DOHH2 (cell line): Measurements from ENCODE around the gene TMC8.

Experiments
- H3F3A ChIP-seq: fragments of 200-600 bp; sonication (generic), shearing (Covaris generic); 2 replicates; pipeline ENCODE4 v1.6.0; 2016; ENCODE audit warnings: antibody characterized with exemption, mild to moderate bottlenecking; ENCODE audit not compliant: control insufficient read depth, insufficient read depth
- H3K27ac ChIP-seq: fragments of 200-600 bp; sonication (generic); 2 replicates; pipeline ENCODE4 v1.5.1; 2014; ENCODE audit warnings: low read depth, mild to moderate bottlenecking, low read length, moderate library complexity
- H3K27me3 ChIP-seq: fragments of 200-600 bp; sonication (generic); 2 replicates; pipeline ENCODE4 v1.6.1; 2014; ENCODE audit warnings: mild to moderate bottlenecking, low read length, mixed read lengths; ENCODE audit not compliant: control insufficient read depth
- H3K36me3 ChIP-seq: fragments of 200-600 bp; sonication (generic); 2 replicates; pipeline ENCODE4 v1.6.1; 2014; ENCODE audit warnings: mild to moderate bottlenecking, low read length, moderate library complexity, mixed read lengths; ENCODE audit not compliant: control insufficient read depth
- H3K4me1 ChIP-seq: fragments of 200-600 bp; sonication (generic); 2 replicates; pipeline ENCODE4 v1.6.1; 2014; ENCODE audit warnings: mild to moderate bottlenecking, low read length, mixed read lengths; ENCODE audit not compliant: control insufficient read depth
- H3K4me2 ChIP-seq: fragments of 200-600 bp; sonication (generic); 2 replicates; pipeline ENCODE4 v1.6.0; 2014; ENCODE audit warnings: mild to moderate bottlenecking, low read length, moderate library complexity
- H3K4me3 ChIP-seq: fragments of 200-600 bp; sonication (generic); 2 replicates; pipeline ENCODE4 v1.5.1; 2014; ENCODE audit warnings: mild to moderate bottlenecking, low read length, mixed read lengths
- H3K79me2 ChIP-seq: fragments of 200-600 bp; sonication (generic); 2 replicates; pipeline ENCODE4 v1.6.1; 2014; ENCODE audit warnings: mild to moderate bottlenecking, low read length, mixed read lengths; ENCODE audit not compliant: control insufficient read depth
- H3K9me2 ChIP-seq: fragments of 200-600 bp; sonication (generic); replicated peaks from 2 replicates; pipeline ENCODE4 v1.6.1; 2014; ENCODE audit warnings: mild to moderate bottlenecking, low read length, mixed read lengths; ENCODE audit not compliant: control insufficient read depth
- H3K9me3 ChIP-seq: fragments of 200-600 bp; sonication (generic); 2 replicates; pipeline ENCODE4 v1.6.1; 2014; ENCODE audit warnings: antibody characterized with exemption, low read length, mixed read lengths; ENCODE audit not compliant: control insufficient read depth, insufficient read depth
- H4K20me1 ChIP-seq: fragments of 200-600 bp; sonication (generic); 2 replicates; pipeline ENCODE4 v1.6.0; 2014; ENCODE audit warnings: low read depth, mild to moderate bottlenecking, antibody characterized with exemption, low read length, moderate library complexity; ENCODE audit not compliant: control insufficient read depth, insufficient read depth
- CTCF ChIP-seq: fragments of 200-600 bp; sonication (generic); IDR thresholded peaks from one replicate; pipeline ENCODE4 v1.5.1; 2014; ENCODE audit warnings: antibody characterized with exemption, mild to moderate bottlenecking, low read depth, low read length; ENCODE audit not compliant: poor library complexity, severe bottlenecking
- EZH2phosphoT487 ChIP-seq: fragments of 200-600 bp; sonication (generic); IDR thresholded peaks from 2 replicates; pipeline ENCODE4 v1.6.1; 2017; ENCODE audit warnings: borderline replicate concordance, mild to moderate bottlenecking, antibody characterized with exemption, low read length, moderate library complexity, mixed read lengths

TMC8 gene

GRCh38 chr17:78134899-78135385 lies 4.4 kb downstream of the TMC8 start:
- H3K36me3 ChIP-seq, result peaks cover 86% of the 10 kb centered on the region
- no peak overlapping the region for H3K27ac ChIP-seq
- H3K27me3 ChIP-seq, result no peaks in the 10 kb centered on the region
- H3K4me1 ChIP-seq, result peaks cover 70% of the 10 kb centered on the region
- no peaks in the 10 kb centered on the region for H3K9me3 ChIP-seq
- peak overlapping the region; percentile 99; the same call in 1 of the 2 replicates for H3K4me2 ChIP-seq
- no peak overlapping the region for H3K4me3 ChIP-seq
- TF ChIP-seq CTCF (no peak), EZH2phosphoT487 (no peak)
- peaks cover 49% of the 10 kb centered on the region for H3K79me2 ChIP-seq
- H3K9me2 ChIP-seq, result no peaks in the 10 kb centered on the region
- H3F3A ChIP-seq, result peaks cover 13% of the 10 kb centered on the region
- peaks cover 3% of the 10 kb centered on the region; the same call in 1 of the 2 replicates for H4K20me1 ChIP-seq

GRCh38 chr17:78135858-78136500 lies 5.4 kb downstream of the TMC8 start:
- no peak overlapping the region for H3K27ac ChIP-seq
- H3K9me2 ChIP-seq, result no peaks in the 10 kb centered on the region
- peaks cover 81% of the 10 kb centered on the region for H3K36me3 ChIP-seq
- no peak overlapping the region for H3K4me3 ChIP-seq
- peaks cover 68% of the 10 kb centered on the region for H3K4me1 ChIP-seq
- no peaks in the 10 kb centered on the region for H3K9me3 ChIP-seq
- H3K4me2 ChIP-seq, result no peak overlapping the region
- H3F3A ChIP-seq, result peaks cover 11% of the 10 kb centered on the region
- peaks cover 3% of the 10 kb centered on the region; the same call in 1 of the 2 replicates for H4K20me1 ChIP-seq
- no peak for TF ChIP-seq CTCF
- TF ChIP-seq EZH2phosphoT487, result no peak
- H3K79me2 ChIP-seq, result peaks cover 41% of the 10 kb centered on the region
- no peaks in the 10 kb centered on the region for H3K27me3 ChIP-seq

GRCh38 chr17:78137392-78138203 lies 7.0 kb downstream of the TMC8 start:
- Histone ChIP-seq H3K79me2 (peaks cover 25% of the 10 kb centered on the region), H3K27ac (peak overlapping the region; percentile 47), H3K36me3 (peaks cover 79% of the 10 kb centered on the region), H3K4me2 (peak overlapping the region; percentile 21; the same call in 1 of the 2 replicates), H3K27me3 (no peaks in the 10 kb centered on the region), H3K4me3 (0 out of 2 replicates have a peak overlapping the region, but pooled peaks have one; percentile 2), H4K20me1 (peaks cover 3% of the 10 kb centered on the region; the same call in 1 of the 2 replicates), H3F3A (peaks cover 12% of the 10 kb centered on the region), H3K9me3 (no peaks in the 10 kb centered on the region), H3K9me2 (no peaks in the 10 kb centered on the region), H3K4me1 (peaks cover 60% of the 10 kb centered on the region)
- TF ChIP-seq EZH2phosphoT487 (no peak), CTCF (peak; percentile 96)
